HepG2 (cell line): ENCODE measurements around the gene PHB1. TPM values are rescaled to one million over a fixed set of nuclear protein-coding genes. Genes with fewer than 3 reads are reported as not detected.

Experiments
- CAMTA2 ChIP-seq: sonication (generic); formaldehyde crosslinking; IDR thresholded peaks from 2 replicates; pipeline ENCODE4 v1.4.0; 2020; ENCODE audit warnings: mild to moderate bottlenecking, missing genetic modification reagents, borderline replicate concordance
- HDAC2 ChIP-seq: sonication (generic); formaldehyde crosslinking; IDR thresholded peaks from 2 replicates; pipeline ENCODE4 v1.4.0; 2020; ENCODE audit warnings: missing genetic modification reagents
- HNF4A ChIP-seq: sonication (generic); formaldehyde crosslinking; IDR thresholded peaks from 2 replicates; pipeline ENCODE4 v1.4.0; 2020; ENCODE audit warnings: missing genetic modification reagents
- HNRNPL ChIP-seq: fragments of 200-400 bp; formaldehyde crosslinking; IDR thresholded peaks from 2 replicates; pipeline ENCODE4 v1.6.1; 2017; ENCODE audit warnings: mild to moderate bottlenecking, low read depth, low read length
- KLF12 ChIP-seq: sonication (generic); formaldehyde crosslinking; IDR thresholded peaks from 2 replicates; pipeline ENCODE4 v1.4.0; 2020; ENCODE audit warnings: missing genetic modification reagents, borderline replicate concordance
- KMT2A ChIP-seq: sonication (generic); formaldehyde crosslinking; IDR thresholded peaks from 2 replicates; pipeline ENCODE4 v1.4.0; 2020; ENCODE audit warnings: missing genetic modification reagents
- MTA1 ChIP-seq: sonication (generic); formaldehyde crosslinking; IDR thresholded peaks from 2 replicates; pipeline ENCODE4 v1.4.0; 2020; ENCODE audit warnings: missing genetic modification reagents, mild to moderate bottlenecking, borderline replicate concordance
- MTA3 ChIP-seq: sonication (generic); formaldehyde crosslinking; IDR thresholded peaks from 2 replicates; pipeline ENCODE4 v1.4.0; 2020; ENCODE audit warnings: missing genetic modification reagents
- PCBP1 ChIP-seq: fragments of 200-400 bp; formaldehyde crosslinking; IDR thresholded peaks from 2 replicates; pipeline ENCODE4 v1.6.1; 2017; ENCODE audit warnings: mild to moderate bottlenecking, low read depth, low read length, borderline replicate concordance
- PHF8 ChIP-seq: sonication (generic); formaldehyde crosslinking; IDR thresholded peaks from 2 replicates; pipeline ENCODE4 v1.5.0; 2020; ENCODE audit warnings: missing genetic modification reagents
- POLR2G ChIP-seq: fragments of 200-400 bp; formaldehyde crosslinking; IDR thresholded peaks from 2 replicates; pipeline ENCODE4 v1.6.1; 2018; ENCODE audit warnings: mild to moderate bottlenecking, low read depth, low read length, moderate library complexity
- SOX5 ChIP-seq: IDR thresholded peaks from 2 replicates; pipeline ENCODE4 v1.6.1; 2016; ENCODE audit warnings: borderline replicate concordance
- ZFP1 ChIP-seq: IDR thresholded peaks from 2 replicates; pipeline ENCODE4 v1.6.1; 2016
- ZMYM2 ChIP-seq: sonication (generic); formaldehyde crosslinking; IDR thresholded peaks from 2 replicates; pipeline ENCODE4 v1.8.0; 2022; ENCODE audit warnings: mild to moderate bottlenecking, missing genetic modification reagents
- ZNF530 ChIP-seq: sonication (generic); formaldehyde crosslinking; IDR thresholded peaks from 2 replicates; pipeline ENCODE4 v1.5.0; 2020; ENCODE audit warnings: low read depth, mild to moderate bottlenecking, missing genetic modification reagents
- ZNF766 ChIP-seq: sonication (generic); formaldehyde crosslinking; IDR thresholded peaks from 2 replicates; pipeline ENCODE4 v1.5.0; 2020; ENCODE audit warnings: missing genetic modification reagents, borderline replicate concordance
- polyA plus RNA-seq, 8 experiments: library from polyadenylated mRNA; depleted of rRNA in 3 of 8; stranded (reverse) in 7 of 8; unstranded in 1 of 8; fragments of >200 nt; fragmentation: Illumina TruSeq in 4 of 8; extraction: Trizol in 4 of 8; gene quantifications; 2 replicates each; pipeline versions ENCODE4 v1.2.1 to v1.2.3, GENCODE V29; 2011 to 2016; ENCODE audit warnings: low read depth in 4 of 8, missing spikeins in 1 of 8, mixed read lengths in 1 of 8; ENCODE audit not compliant: insufficient read depth in 1 of 8
- total RNA-seq, 5 experiments: library from RNA; depleted of rRNA; stranded (reverse); fragments of >200 nt; fragmentation: Illumina TruSeq; extraction: Trizol; gene quantifications; 2 replicates each; pipeline ENCODE4 v1.2.3, GENCODE V29; 2016; ENCODE audit warnings: low read depth in 1 of 5
- TF ChIP-seq, protein P1 (sequence below): sonication (generic); formaldehyde crosslinking; IDR thresholded peaks from 2 replicates; pipeline ENCODE4 v1.5.0; 2020; ENCODE audit warnings: missing genetic modification reagents
- TF ChIP-seq, protein P2 (sequence below): sonication (generic); formaldehyde crosslinking; IDR thresholded peaks from 2 replicates; pipeline ENCODE4 v1.8.1; 2022; ENCODE audit warnings: mild to moderate bottlenecking, missing genetic modification reagents
- TF ChIP-seq, protein P3 (sequence below): sonication (generic); formaldehyde crosslinking; IDR thresholded peaks from one replicate; pipeline ENCODE4 v1.5.1; 2020; ENCODE audit warnings: mild to moderate bottlenecking, missing genetic modification reagents; ENCODE audit errors: not compliant biosample characterization

The PHB1 gene
- total and polyA plus RNA-seq, 2 of the 13 experiments (the other 11 are each of a cell fraction or from before 2014, with no cell fraction given): 515 to 688 TPM

DNA sequence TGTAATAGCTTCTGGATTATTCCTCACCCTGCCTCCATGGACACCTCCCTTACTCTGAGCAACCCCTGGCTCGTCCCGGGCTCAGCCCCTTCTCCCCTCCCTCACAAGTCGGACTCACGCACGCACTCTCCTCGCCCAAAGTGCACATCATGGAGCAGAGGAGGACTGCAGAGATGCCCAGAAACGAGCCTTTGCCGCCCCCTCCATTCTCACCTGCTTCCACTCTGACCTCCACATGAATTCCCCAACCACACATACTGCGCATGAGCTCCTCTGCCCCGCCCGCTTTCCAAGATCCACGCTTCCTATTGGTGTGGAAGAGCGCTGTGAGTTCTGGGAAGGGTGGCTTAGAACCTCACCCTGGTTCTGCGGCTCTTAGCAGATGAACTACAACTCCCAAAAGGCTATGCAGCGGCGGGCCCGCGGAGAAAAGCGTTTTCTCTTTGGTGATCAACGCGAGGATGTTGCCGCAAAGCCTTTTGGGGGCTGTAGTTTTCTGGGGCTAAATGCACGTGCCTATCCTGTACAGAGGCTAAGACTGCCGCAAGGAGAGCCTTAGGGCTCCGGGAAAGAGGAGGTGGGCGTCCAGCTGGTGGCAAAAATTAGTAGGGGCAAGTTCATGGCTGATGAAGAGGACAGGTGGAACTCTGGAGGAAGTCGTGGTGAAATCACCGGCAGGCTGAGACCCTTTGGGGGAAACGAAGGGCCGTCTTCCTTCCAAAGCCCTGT is at the start of gene PHB1 (continued):
- TF ChIP-seq MTA1 (CRISPR knock-in tag) (peak; percentile 62; the same call in 1 of the 2 replicates), ZMYM2 (CRISPR knock-in tag) (no peak), KMT2A (CRISPR knock-in tag) (peak; percentile 41; the same call in 1 of the 2 replicates), PCBP1 (0 out of 2 replicates have a peak, but pooled peaks have one; percentile 61), ZNF530 (CRISPR knock-in tag) (no peak), CAMTA2 (CRISPR knock-in tag) (peak; percentile 64; the same call in 1 of the 2 replicates), POLR2G (peak; percentile 96), KLF12 (CRISPR knock-in tag) (peak; percentile 90; the same call in 1 of the 2 replicates), HNF4A (no peak), PHF8 (CRISPR knock-in tag) (peak; percentile 84), ZNF766 (CRISPR knock-in tag) (peak; percentile 75; the same call in 1 of the 2 replicates), ZFP1 (CRISPR knock-in tag) (no peak; the same call in 1 of the 2 replicates), HNRNPL (0 out of 2 replicates have a peak, but pooled peaks have one; percentile 35), HDAC2 (no peak), MTA3 (CRISPR knock-in tag) (no peak), SOX5 (CRISPR knock-in tag) (0 out of 2 replicates have a peak, but pooled peaks have one; percentile 17)
- TF ChIP-seq, protein P1, sequence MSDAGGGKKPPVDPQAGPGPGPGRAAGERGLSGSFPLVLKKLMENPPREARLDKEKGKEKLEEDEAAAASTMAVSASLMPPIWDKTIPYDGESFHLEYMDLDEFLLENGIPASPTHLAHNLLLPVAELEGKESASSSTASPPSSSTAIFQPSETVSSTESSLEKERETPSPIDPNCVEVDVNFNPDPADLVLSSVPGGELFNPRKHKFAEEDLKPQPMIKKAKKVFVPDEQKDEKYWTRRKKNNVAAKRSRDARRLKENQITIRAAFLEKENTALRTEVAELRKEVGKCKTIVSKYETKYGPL: no peak
- TF ChIP-seq, protein P2, sequence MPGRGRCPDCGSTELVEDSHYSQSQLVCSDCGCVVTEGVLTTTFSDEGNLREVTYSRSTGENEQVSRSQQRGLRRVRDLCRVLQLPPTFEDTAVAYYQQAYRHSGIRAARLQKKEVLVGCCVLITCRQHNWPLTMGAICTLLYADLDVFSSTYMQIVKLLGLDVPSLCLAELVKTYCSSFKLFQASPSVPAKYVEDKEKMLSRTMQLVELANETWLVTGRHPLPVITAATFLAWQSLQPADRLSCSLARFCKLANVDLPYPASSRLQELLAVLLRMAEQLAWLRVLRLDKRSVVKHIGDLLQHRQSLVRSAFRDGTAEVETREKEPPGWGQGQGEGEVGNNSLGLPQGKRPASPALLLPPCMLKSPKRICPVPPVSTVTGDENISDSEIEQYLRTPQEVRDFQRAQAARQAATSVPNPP (CRISPR knock-in tag): no peak
- TF ChIP-seq, protein P3, sequence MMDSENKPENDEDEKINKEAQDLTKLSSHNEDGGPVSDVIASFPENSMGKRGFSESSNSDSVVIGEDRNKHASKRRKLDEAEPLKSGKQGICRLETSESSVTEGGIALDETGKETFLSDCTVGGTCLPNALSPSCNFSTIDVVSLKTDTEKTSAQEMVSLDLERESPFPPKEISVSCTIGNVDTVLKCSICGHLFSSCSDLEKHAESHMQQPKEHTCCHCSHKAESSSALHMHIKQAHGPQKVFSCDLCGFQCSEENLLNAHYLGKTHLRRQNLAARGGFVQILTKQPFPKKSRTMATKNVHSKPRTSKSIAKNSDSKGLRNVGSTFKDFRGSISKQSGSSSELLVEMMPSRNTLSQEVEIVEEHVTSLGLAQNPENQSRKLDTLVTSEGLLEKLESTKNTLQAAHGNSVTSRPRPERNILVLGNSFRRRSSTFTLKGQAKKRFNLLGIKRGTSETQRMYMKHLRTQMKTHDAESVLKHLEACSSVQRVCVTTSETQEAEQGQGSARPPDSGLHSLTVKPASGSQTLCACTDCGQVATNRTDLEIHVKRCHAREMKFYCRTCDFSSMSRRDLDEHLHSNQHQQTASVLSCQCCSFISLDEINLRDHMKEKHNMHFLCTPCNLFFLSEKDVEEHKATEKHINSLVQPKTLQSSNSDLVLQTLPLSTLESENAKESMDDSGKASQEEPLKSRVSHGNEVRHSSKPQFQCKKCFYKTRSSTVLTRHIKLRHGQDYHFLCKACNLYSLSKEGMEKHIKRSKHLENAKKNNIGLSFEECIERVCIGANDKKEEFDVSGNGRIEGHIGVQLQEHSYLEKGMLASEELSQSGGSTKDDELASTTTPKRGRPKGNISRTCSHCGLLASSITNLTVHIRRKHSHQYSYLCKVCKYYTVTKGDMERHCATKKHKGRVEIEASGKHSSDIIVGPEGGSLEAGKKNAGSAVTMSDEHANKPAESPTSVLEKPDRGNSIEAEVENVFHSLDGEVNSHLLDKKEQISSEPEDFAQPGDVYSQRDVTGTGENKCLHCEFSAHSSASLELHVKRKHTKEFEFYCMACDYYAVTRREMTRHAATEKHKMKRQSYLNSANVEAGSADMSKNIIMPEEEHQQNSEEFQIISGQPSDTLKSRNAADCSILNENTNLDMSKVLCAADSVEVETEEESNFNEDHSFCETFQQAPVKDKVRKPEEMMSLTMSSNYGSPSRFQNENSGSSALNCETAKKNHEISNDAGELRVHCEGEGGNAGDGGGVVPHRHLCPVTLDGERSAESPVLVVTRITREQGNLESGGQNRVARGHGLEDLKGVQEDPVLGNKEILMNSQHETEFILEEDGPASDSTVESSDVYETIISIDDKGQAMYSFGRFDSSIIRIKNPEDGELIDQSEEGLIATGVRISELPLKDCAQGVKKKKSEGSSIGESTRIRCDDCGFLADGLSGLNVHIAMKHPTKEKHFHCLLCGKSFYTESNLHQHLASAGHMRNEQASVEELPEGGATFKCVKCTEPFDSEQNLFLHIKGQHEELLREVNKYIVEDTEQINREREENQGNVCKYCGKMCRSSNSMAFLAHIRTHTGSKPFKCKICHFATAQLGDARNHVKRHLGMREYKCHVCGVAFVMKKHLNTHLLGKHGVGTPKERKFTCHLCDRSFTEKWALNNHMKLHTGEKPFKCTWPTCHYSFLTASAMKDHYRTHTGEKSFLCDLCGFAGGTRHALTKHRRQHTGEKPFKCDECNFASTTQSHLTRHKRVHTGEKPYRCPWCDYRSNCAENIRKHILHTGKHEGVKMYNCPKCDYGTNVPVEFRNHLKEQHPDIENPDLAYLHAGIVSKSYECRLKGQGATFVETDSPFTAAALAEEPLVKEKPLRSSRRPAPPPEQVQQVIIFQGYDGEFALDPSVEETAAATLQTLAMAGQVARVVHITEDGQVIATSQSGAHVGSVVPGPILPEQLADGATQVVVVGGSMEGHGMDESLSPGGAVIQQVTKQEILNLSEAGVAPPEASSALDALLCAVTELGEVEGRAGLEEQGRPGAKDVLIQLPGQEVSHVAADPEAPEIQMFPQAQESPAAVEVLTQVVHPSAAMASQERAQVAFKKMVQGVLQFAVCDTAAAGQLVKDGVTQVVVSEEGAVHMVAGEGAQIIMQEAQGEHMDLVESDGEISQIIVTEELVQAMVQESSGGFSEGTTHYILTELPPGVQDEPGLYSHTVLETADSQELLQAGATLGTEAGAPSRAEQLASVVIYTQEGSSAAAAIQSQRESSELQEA (CRISPR knock-in tag): peak; percentile 82
